Left renal cortex interstitium (tissue), 4 donors: ENCODE data around the gene DDX17. TPM values are rescaled to one million over a fixed set of nuclear protein-coding genes. Genes with fewer than 3 reads are reported as not detected.

ENCODE experiments used
- DNase-seq, 4 donors: peaks; one replicate each; pipeline ENCODE4 v3.0.0-alpha.2; 2013; ENCODE audit warnings: low read depth in 4 of 4, low spot score in 2 of 4, missing footprints in 1 of 4
- polyA plus RNA-seq, 4 donors: library from polyadenylated mRNA; unstranded; fragments of 120-200 nt; gene quantifications; one replicate each; pipeline ENCODE4 v1.2.1, GENCODE V29; 2013; ENCODE audit not compliant: insufficient read length in 4 of 4

The DDX17 gene
- polyA plus RNA-seq, 4 donors, result 632 to 1,158 (median 901) TPM

DNA sequence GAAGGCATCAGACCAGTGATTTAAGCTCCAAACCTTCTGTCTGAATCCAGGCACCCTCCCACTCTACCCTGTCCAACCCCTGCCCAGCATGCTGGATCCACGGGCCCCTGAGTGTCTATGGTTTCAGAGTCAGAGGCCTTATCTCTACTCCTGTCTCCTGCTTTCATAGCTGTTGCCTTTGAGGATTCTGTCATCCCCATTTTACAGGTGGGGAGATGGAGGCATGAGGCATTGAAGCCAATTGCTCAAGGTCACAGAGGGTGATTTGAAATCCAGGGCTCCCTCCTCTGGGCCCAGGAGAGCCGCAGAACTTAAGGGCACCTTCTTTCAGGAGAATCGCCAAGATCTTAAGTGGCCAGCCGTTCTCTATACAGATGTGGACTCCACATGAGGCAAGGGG, 54.2 kb downstream of the DDX17 start:
- DNase-seq, result no peak

GRCh38 chr22:38451404-38451803, 54.7 kb downstream of the DDX17 start:
- no peak for DNase-seq

DNA sequence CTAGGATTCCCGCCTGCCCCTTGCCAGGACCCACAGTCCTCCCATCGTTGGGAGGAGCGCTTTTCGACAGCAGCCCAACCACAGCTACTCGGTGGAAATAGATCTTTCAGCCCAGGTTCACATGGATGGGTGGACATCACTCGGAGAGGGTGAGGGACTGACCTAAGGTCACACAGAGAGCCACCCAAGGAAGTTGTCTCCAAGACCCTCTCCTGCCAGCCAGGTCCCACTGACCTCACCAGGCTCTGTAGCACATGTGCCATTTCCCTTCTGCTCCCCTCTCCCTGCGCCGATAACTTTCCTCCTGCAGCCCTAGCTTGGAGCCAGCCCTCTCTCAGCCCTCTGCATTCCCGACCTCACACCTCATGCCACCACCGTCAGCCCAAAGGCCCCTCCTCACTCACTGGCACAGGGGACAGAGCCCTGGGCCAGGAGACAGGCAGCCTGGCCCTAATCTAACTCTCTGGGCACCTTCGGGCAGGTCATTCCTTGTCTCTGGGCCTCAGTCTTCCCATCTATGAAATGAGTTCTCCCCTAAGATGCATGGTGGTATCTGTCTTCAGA, 55.8 kb downstream of the DDX17 start:
- no peak for DNase-seq

DNA sequence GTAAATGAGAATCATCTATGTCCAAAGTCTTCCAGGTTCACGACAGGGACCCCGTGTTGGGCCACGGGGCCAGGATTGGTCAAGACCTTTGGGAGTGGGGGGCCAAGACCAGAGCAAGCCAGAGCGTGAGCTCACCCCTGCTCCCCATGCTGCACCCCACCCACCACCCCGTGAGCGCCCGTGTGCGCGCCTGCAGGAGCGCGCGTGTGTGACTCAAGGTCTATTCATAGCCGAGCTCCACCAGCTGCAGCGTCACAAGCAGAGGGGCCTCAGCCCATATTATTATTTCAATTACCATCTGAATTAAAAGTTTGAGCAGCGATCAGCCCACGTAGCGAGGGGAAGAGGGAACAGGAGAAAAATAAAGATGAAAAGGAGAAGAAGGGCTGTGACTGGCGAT, 56.3 kb downstream of the DDX17 start:
- DNase-seq, result no peak

GRCh38 chr22:38448945-38449745, 57.0 kb downstream of the DDX17 start:
- no peak for DNase-seq

GRCh38 chr22:38446018-38446601, 60.0 kb downstream of the DDX17 start:
- DNase-seq, result no peak

DNA sequence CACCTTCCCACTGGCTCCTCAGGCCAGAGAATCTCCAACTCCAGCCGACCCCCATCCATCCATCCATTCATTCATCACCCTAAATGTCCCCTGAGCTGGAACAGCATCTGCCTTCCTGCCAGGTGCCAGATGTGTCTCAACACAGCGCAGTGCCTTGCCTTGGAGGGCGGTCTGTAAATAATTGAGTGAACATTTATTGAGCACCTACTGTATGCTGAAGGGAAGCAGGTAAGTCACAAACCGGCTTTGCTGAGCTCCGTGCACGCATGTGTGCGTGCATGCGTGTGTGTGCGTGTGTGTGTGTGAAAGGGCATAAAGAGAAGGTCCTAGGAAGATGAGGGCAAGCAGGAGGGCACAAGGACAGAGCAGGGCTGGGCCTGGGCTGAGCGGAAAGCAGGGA, 61.3 kb downstream of the DDX17 start:
- DNase-seq, result no peak

GRCh38 chr22:38443628-38444521, 62.2 kb downstream of the DDX17 start:
- no peak for DNase-seq

GRCh38 chr22:38442967-38443627, 63.0 kb downstream of the DDX17 start:
- DNase-seq, result no peak

GRCh38 chr22:38441620-38442287, 64.4 kb downstream of the DDX17 start:
- no peak for DNase-seq

DNA sequence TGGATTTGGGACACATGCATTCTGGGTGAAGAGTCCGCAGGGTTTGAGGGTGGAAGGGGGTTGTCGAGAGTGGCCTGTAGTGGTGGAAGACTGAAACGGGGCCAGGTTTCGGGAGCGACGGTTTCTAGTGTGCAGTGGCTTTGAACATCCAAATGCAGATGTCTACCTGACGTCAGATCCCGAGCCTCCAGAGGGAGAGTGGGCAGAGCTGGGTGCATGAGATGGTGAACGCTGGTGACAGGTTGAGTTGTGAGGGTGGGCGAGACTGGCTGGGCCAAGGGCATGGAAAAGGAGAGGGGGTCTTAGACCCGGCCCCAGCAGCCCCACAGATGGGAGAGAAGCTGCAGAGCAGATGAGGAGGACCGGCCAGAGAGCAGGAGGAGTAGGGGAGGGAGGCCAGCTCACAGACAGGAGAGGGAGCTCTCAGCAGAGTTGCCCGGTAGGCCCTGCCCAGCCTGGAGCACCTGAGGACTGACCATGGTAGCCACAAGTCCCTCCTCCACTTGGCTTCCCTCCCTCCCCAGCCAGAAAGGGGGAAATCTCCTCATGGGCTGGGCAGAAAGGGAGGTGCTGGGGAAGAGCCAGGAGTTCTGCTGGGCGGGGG, 65.3 kb downstream of the DDX17 start:
- DNase-seq, result no peak

GRCh38 chr22:38437416-38437815, 68.7 kb downstream of the DDX17 start:
- DNase-seq, result no peak

DNA sequence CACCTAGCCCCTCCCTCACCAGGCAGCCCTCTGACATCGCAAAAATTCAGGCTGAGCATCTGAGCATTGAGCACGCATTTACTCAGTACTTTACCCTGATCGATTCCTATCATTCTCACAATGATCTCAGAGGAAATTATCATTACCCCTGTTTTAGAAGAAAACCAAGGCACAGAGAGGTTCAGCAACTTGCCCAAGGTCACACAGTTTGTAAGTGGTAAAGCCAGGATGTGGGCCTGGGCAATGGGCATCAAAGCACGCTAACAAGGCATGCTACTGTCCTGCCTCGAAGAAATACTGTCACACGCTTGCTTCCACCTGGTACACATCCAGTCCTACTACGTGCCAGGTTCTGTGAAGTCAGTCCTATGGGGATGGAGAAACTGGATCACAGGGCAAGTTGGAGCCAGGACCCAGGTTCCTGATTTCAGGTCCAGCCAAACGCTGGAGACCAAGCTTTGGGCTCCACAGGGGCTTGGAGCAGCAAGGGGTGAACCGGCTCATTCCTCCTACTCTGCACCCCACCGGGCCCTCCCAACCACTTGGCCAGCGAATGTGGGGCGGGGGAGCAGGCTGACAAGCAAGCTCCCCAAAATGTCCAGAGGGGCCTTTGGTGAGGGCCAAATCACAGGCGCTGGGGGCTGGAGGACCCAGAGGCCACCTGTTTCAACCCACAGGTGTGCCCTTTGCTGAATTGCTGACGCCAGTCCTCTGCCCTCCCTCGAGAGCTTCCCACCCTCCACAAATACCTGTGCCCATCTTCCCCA, 69.3 kb downstream of the DDX17 start:
- DNase-seq, result no peak

DNA sequence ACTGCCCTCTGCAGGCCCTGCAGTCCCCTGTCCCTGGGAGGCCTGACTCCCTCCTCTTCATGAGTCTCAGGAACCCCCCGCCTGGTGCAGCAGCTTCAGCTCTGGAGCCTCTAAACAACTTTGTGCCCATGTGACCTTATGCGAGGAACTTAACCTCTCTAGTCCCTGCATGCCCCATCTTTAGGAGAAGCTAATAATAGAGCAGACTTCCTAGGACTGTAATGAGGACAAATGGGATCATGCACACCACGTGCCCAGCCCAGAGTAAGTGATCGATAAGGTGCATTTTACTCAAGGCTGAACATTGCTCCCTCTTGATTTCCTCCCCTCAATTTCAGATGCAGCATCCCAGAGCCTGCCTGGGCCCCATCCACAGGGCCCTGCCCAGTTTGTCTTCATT, 70.1 kb downstream of the DDX17 start:
- no peak for DNase-seq

DNA sequence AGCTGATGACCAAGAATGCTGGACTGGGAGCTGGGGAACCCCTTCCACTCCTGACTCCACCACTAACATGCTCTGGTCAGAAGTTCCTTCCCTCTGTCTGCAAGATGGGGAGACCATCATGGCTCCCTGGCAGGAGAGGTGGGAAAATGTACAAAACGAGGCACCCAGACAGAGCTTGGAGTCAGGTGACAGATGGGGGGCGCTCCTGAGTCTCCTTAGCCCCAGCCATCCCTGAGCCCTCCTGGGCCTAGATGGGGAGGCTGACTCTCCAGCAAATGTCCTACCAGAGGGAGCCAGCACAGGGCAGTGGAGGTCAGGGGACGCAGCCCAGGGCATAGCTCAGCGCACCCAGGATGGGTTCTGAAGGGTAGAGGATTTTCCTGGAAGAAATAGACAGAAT, 71.1 kb downstream of the DDX17 start:
- no peak for DNase-seq

DNA sequence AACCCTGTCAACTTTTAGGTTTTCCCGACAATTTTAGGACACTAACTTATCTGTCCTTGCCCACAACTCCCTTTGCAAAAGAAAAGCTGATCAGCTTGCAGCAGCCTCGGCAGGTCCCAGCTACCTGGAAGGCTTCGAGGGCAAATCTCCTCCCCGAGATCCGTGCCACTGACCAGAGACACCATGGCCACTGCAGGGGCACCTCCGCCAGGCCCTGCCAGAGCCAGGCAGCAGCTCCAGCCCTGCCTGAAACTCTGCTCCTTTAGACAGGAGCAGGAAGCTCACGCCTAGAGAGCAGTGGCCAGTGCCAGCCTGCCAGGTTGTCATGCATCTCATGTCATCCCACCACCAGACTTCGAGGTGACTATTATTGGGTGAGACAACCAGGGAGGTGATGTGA, 72.2 kb downstream of the DDX17 start:
- DNase-seq, result no peak
